ENCODE measurements around the gene GET4. TPM values are rescaled to one million over a fixed set of nuclear protein-coding genes. Genes with fewer than 3 reads are reported as not detected.

Gene GET4
- total RNA-seq, 4 donors from 2014 or later, result 46.1 to 67.7 (median 51.6) TPM

DNA sequence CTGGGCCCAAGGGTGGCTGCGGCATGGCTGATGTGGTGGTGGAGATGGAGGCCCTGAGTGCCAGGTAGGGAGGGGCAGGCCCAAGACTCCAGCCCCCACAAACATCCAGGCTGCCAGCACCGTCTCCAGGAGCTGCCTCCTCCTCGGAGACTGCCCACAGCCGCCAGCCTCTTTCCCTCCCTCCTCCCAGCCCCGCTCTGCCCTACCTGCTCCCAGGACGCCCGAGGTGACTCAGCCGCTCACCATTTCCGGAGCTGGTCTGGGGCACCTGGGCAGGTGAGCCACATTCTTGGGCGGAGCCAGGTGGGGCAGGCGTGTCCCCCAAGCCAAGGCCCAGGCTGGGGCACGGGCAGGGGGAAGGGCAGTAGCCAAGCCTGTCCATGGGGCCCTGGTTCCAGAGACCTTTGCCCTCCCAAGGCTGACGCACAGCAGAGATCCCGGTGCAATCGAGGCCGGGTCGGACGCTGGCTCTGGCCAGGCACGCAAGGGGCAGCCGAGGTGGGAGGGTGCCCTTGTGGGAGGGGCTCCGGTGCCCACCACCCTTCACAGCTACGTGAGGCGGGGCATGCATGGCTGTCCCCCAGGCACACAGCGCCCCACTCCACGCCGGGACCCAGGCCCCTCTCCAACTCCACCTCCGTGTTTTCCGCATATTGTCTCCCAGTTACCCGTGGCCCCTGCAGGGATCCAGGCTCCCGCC lies 69.4 kb downstream of the GET4 start:
- no peak for TF ChIP-seq POLR2A (IDR thresholded peaks at IDR 0.05)
- no peak for TF ChIP-seq CTCF (IDR thresholded peaks at IDR 0.05)
- no peak overlapping the region for H3K4me3 ChIP-seq (ENCODE audit: low read depth, poor library complexity, severe bottlenecking)
- DNase-seq (ENCODE audit: low spot score in 2 of 2), result peak in 1 of 2 donors; percentile 81
- intact Hi-C loops (cut with DNase I; ENCODE audit: low total_unique reads), result no loop called here
- WGBS, 2 donors, result 60 to 63% methylated on average over 17 to 30 of the region's 30 CpGs

Other genes with a start within 250 kb of the GET4 start
- 10 to 100 TPM; 19.0 to 25.3 (median 24.1) TPM for gene DNAAF5, start 149.9 kb upstream of the GET4 start, total RNA-seq
- 10 to 100 TPM in 3 of 4 donors, 1 to 10 TPM in 1; 7.8 to 16.9 (median 15.0) TPM for gene PRKAR1B, start 149.3 kb upstream of the GET4 start, total RNA-seq
- 100 to 1,000 TPM; 265 to 429 (median 271) TPM for gene SUN1, start 44.1 kb upstream of the GET4 start, total RNA-seq
- gene ADAP1, start 78.1 kb downstream of the GET4 start, total RNA-seq, result 10 to 100 TPM in 1 of 4 donors, 1 to 10 TPM in 3; 9.1 to 18.8 (median 9.9) TPM
- 10 to 100 TPM; 13.0 to 25.1 (median 15.1) TPM for gene COX19, start 99.0 kb downstream of the GET4 start, total RNA-seq
- gene CYP2W1, start 106.6 kb downstream of the GET4 start, total RNA-seq, result 10 to 100 TPM; 11.7 to 31.6 (median 19.3) TPM
- gene GPR146, start 168.0 kb downstream of the GET4 start, total RNA-seq, result 10 to 100 TPM; 26.9 to 61.7 (median 39.0) TPM
- gene GPER1, start 211.6 kb downstream of the GET4 start, total RNA-seq, result 1 to 10 TPM; 1.1 to 4.5 (median 3.1) TPM

Measured in lower leg skin (tissue), 4 donors.